ENCODE data around the gene GUCY1A2. TPM values are rescaled to one million over a fixed set of nuclear protein-coding genes. Genes with fewer than 3 reads are reported as not detected.

GUCY1A2 gene
- total RNA-seq, 1 experiment from 2014 or later, result 0.10 TPM

DNA sequence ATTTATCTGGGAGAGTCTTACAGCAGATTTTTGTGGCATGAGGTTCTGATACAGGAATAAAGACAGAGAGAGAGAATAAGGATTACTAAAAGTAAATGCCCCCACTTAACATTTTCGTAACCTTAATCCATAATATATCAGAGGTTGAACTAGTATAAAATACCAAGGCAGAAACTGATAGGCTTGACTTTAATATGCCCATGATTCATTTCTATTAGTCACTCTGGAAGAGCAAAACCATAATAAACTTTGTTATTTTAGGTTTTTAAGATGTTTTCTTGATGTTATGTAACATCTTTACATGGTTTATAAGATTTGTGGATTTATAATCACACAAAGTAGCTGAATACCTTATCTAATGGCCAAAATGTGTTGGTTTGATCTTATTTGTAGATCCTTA lies 19.1 kb downstream of the GUCY1A2 start:
- no peaks in the 10 kb centered on the region for H3K9me2 ChIP-seq (ENCODE audit: insufficient read depth)
- ATAC-seq (no peak), DNase-seq (ENCODE audit: low read depth, low spot score) (no peak)
- no peak overlapping the region for H3K9ac ChIP-seq (ENCODE audit: low read length)
- no peak overlapping the region for H2AFZ ChIP-seq (ENCODE audit: low read depth, low read length, poor library complexity, severe bottlenecking)
- RAD21 ChIA-PET (ENCODE audit: low non-redundant PET in 1 of 2, low total read pairs in 2 of 2, uncharacterized antibody in 2 of 2, unreplicated experiment in 2 of 2), result no interaction called here
- H3K9me3 ChIP-seq (ENCODE audit: control insufficient read depth in 1 of 2, insufficient read depth in 1 of 2, low read depth in 1 of 2, low read length in 2 of 2), result no peaks in the 10 kb centered on the region
- H3K36me3 ChIP-seq (ENCODE audit: control insufficient read depth in 1 of 2, insufficient read depth in 2 of 2, low read length in 2 of 2), result no peaks in the 10 kb centered on the region
- no TSS peak for BruUV-seq (replicated peaks)
- H3K4me3 ChIP-seq (replicated peaks in 1 of 2; ENCODE audit: low read depth in 1 of 2, low read length in 2 of 2), result no peak overlapping the region
- TF ChIP-seq, protein P1, sequence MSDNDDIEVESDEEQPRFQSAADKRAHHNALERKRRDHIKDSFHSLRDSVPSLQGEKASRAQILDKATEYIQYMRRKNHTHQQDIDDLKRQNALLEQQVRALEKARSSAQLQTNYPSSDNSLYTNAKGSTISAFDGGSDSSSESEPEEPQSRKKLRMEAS (IDR thresholded peaks at IDR 0.05), result no peak
- TF ChIP-seq, protein P2, sequence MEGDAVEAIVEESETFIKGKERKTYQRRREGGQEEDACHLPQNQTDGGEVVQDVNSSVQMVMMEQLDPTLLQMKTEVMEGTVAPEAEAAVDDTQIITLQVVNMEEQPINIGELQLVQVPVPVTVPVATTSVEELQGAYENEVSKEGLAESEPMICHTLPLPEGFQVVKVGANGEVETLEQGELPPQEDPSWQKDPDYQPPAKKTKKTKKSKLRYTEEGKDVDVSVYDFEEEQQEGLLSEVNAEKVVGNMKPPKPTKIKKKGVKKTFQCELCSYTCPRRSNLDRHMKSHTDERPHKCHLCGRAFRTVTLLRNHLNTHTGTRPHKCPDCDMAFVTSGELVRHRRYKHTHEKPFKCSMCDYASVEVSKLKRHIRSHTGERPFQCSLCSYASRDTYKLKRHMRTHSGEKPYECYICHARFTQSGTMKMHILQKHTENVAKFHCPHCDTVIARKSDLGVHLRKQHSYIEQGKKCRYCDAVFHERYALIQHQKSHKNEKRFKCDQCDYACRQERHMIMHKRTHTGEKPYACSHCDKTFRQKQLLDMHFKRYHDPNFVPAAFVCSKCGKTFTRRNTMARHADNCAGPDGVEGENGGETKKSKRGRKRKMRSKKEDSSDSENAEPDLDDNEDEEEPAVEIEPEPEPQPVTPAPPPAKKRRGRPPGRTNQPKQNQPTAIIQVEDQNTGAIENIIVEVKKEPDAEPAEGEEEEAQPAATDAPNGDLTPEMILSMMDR (IDR thresholded peaks at IDR 0.05 in 2 of 3, conservative IDR thresholded peaks at IDR 0.05 in 1 of 3; ENCODE audit: borderline replicate concordance in 1 of 3, insufficient read depth in 1 of 3, low read depth in 2 of 3, low read length in 2 of 3), result no peak
- TF ChIP-seq, protein P3, sequence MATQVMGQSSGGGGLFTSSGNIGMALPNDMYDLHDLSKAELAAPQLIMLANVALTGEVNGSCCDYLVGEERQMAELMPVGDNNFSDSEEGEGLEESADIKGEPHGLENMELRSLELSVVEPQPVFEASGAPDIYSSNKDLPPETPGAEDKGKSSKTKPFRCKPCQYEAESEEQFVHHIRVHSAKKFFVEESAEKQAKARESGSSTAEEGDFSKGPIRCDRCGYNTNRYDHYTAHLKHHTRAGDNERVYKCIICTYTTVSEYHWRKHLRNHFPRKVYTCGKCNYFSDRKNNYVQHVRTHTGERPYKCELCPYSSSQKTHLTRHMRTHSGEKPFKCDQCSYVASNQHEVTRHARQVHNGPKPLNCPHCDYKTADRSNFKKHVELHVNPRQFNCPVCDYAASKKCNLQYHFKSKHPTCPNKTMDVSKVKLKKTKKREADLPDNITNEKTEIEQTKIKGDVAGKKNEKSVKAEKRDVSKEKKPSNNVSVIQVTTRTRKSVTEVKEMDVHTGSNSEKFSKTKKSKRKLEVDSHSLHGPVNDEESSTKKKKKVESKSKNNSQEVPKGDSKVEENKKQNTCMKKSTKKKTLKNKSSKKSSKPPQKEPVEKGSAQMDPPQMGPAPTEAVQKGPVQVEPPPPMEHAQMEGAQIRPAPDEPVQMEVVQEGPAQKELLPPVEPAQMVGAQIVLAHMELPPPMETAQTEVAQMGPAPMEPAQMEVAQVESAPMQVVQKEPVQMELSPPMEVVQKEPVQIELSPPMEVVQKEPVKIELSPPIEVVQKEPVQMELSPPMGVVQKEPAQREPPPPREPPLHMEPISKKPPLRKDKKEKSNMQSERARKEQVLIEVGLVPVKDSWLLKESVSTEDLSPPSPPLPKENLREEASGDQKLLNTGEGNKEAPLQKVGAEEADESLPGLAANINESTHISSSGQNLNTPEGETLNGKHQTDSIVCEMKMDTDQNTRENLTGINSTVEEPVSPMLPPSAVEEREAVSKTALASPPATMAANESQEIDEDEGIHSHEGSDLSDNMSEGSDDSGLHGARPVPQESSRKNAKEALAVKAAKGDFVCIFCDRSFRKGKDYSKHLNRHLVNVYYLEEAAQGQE (IDR thresholded peaks at IDR 0.05; ENCODE audit: low read depth), result no peak
- no peak for TF ChIP-seq TCF7L2 (IDR thresholded peaks at IDR 0.05; ENCODE audit: borderline replicate concordance, extremely low read depth, insufficient read depth, insufficient read length)
- no peak for TF ChIP-seq FOSL1 (IDR thresholded peaks at IDR 0.05; ENCODE audit: low read depth)
- TF ChIP-seq CEBPB (IDR thresholded peaks at IDR 0.05; ENCODE audit: low read depth), result no peak
- no peak for TF ChIP-seq SRF (IDR thresholded peaks at IDR 0.05; ENCODE audit: low read depth)
- no peak for TF ChIP-seq ELF1 (IDR thresholded peaks at IDR 0.05; ENCODE audit: borderline replicate concordance, low read depth)
- TF ChIP-seq EGR1 (IDR thresholded peaks at IDR 0.05; ENCODE audit: low read depth), result no peak
- TF ChIP-seq POLR2AphosphoS5 (IDR thresholded peaks at IDR 0.05; ENCODE audit: low read depth, low read length), result no peak
- no peak for TF ChIP-seq SP1 (IDR thresholded peaks at IDR 0.05; ENCODE audit: low read depth)
- no peak for TF ChIP-seq POLR2A (IDR thresholded peaks at IDR 0.05; ENCODE audit: borderline replicate concordance, extremely low read depth, insufficient read depth, insufficient read length)
- TF ChIP-seq, protein P4, sequence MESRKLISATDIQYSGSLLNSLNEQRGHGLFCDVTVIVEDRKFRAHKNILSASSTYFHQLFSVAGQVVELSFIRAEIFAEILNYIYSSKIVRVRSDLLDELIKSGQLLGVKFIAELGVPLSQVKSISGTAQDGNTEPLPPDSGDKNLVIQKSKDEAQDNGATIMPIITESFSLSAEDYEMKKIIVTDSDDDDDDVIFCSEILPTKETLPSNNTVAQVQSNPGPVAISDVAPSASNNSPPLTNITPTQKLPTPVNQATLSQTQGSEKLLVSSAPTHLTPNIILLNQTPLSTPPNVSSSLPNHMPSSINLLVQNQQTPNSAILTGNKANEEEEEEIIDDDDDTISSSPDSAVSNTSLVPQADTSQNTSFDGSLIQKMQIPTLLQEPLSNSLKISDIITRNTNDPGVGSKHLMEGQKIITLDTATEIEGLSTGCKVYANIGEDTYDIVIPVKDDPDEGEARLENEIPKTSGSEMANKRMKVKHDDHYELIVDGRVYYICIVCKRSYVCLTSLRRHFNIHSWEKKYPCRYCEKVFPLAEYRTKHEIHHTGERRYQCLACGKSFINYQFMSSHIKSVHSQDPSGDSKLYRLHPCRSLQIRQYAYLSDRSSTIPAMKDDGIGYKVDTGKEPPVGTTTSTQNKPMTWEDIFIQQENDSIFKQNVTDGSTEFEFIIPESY (IDR thresholded peaks at IDR 0.05; ENCODE audit: extremely low read depth, insufficient replicate concordance, low read length), result no peak
- no peak for TF ChIP-seq EZH2phosphoT487 (IDR thresholded peaks at IDR 0.05; ENCODE audit: borderline replicate concordance)
- TF ChIP-seq RAD21 (IDR thresholded peaks at IDR 0.05; ENCODE audit: low read depth), result no peak
- TF ChIP-seq SIN3A (IDR thresholded peaks at IDR 0.05; ENCODE audit: low read depth), result no peak
- no peak for TF ChIP-seq CBX3 (IDR thresholded peaks at IDR 0.05; ENCODE audit: low read depth)
- H3K4me2 ChIP-seq (ENCODE audit: low read length), result no peak overlapping the region
- H3K79me2 ChIP-seq (ENCODE audit: insufficient read depth, low read length), result no peaks in the 10 kb centered on the region
- POLR2A ChIA-PET, result no interaction called here
- no peaks in the 10 kb centered on the region for H4K20me1 ChIP-seq (ENCODE audit: insufficient read depth)
- H3K4me1 ChIP-seq (ENCODE audit: control insufficient read depth in 1 of 2, insufficient read depth in 2 of 2, low read length in 2 of 2), result no peaks in the 10 kb centered on the region
- H3K27ac ChIP-seq (ENCODE audit: low read depth, low read length), result no peak overlapping the region
- intact Hi-C loops (cut with micrococcal nuclease), result no loop called here
- H3K27me3 ChIP-seq (ENCODE audit: insufficient read depth, low read length), result 0 out of 2 replicates have a peak, but pooled peaks cover 6% of the 10 kb centered on the region
- CTCF ChIA-PET, result no interaction called here
